Heart right ventricle (tissue), 16 donors: ENCODE measurements around the gene HSPA12B. TPM values are rescaled to one million over a fixed set of nuclear protein-coding genes. Genes with fewer than 3 reads are reported as not detected.
A peak's percentile ranks its signal among the peaks of the same experiment; 100 is the strongest.

Experiments used
- ATAC-seq, 8 donors: fragments of 200-7000 bp; cut with Tn5 transposase; one replicate each; pipeline ENCODE4 v1.9.1; 2020; ENCODE audit warnings: mild to moderate bottlenecking in 8 of 8, moderate library complexity in 8 of 8, moderate number of reproducible peaks in 1 of 8
- DNase-seq, 2 donors: peaks; one replicate each; pipeline ENCODE4 v3.0.0-alpha.2; 2020
- H3K27ac ChIP-seq, 10 donors: fragments of 200-600 bp; sonication (generic) in 2 of 10; one replicate each; pipeline versions ENCODE4 v1.5.0 to v1.8.0; 2020 to 2022; ENCODE audit warnings: mild to moderate bottlenecking in 3 of 10
- H3K27me3 ChIP-seq, 7 donors: fragments of 200-600 bp; one replicate each; pipeline ENCODE4 v1.8.0; 2021 to 2022; ENCODE audit warnings: mild to moderate bottlenecking in 2 of 7
- H3K36me3 ChIP-seq, 9 donors: fragments of 200-600 bp; sonication (generic) in 1 of 9; one replicate each; pipeline versions ENCODE4 v1.5.0 to v1.8.0; 2020 to 2022; ENCODE audit warnings: mild to moderate bottlenecking in 2 of 9
- H3K4me1 ChIP-seq, 9 donors: fragments of 200-600 bp; sonication (generic) in 1 of 9; one replicate each; pipeline versions ENCODE4 v1.5.0 to v1.8.0; 2020 to 2022; ENCODE audit warnings: mild to moderate bottlenecking in 4 of 9
- H3K4me3 ChIP-seq, 10 donors: fragments of 200-600 bp; sonication (generic) in 2 of 10; one replicate each; pipeline versions ENCODE4 v1.5.0 to v1.8.0; 2020 to 2022; ENCODE audit warnings: mild to moderate bottlenecking in 7 of 10, moderate library complexity in 2 of 10
- H3K9me3 ChIP-seq, 11 donors: fragments of 200-600 bp in 10 of 11; sonication (generic) in 2 of 11; one replicate each; pipeline versions ENCODE4 v1.5.0 to v1.8.0; 2013 to 2022; ENCODE audit warnings: mild to moderate bottlenecking in 2 of 11, control low read depth in 1 of 11, moderate library complexity in 1 of 11
- CTCF ChIP-seq, 9 donors: fragments of 200-600 bp; sonication (generic) in 2 of 9; IDR thresholded peaks; one replicate each; pipeline versions ENCODE4 v1.5.0 to v1.8.0; 2021 to 2022; ENCODE audit warnings: antibody characterized with exemption in 9 of 9, mild to moderate bottlenecking in 5 of 9, moderate library complexity in 1 of 9
- WGBS, 2 donors: extraction: QIAGEN DNeasy Blood & Tissue Kit; methylation state at CpG; one replicate each; pipeline ENCODE4 v1.1.7; 2013; ENCODE audit warnings: inconsistent platforms in 1 of 2; 5-methylcytosine and 5-hydroxymethylcytosine counted together
- intact Hi-C, 10 donors: fragments of 100-400 bp; cut with DNase I; formaldehyde crosslinking; loops; one replicate each; pipeline versions ENCODE4 v1.11.1 to v1.14.2; 2022
- polyA plus RNA-seq, 2 donors: library from polyadenylated mRNA; stranded (reverse); fragments of 200-250 nt; gene quantifications; one replicate each; pipeline ENCODE4 v1.2.3, GENCODE V29; 2013
- total RNA-seq, 10 donors: library from RNA; stranded (reverse); fragmentation: NEBNext Ultra II Directional in 3 of 10; extraction: Animal tissue kit (Norgen Biotek cat#: 25700) in 3 of 10; gene quantifications; one replicate each; pipeline versions ENCODE4 v1.2.1 to v1.2.4, GENCODE V29; 2021 to 2023
- donor health status: Arrhythmogenic right ventricular cardiomyopathy.
- donor health status: ischemic (EF 13 %, LVEDD 7.1; RV severe dilation, severe dysfunction).
- donor health status: healthy with polysubstance abuse.
- donor health status: DM: no; HTN: yes; CAD: no.
- donor health status: DM: no; HTN: no; CAD: no.
- donor health status: ischemic (EF 25% LVEDD 6.9; RV normal size, moderate dysfunction).
- donor health status: ischemic (EF 25% LVEDD 5.7; RV mildly dilated, moderate dysfunction).
- donor health status: healthy.
- donor health status: DM: yes; HTN: yes; CAD: no.
- donor health status: Ischemic cardiomyopathy.
- donor health status: ischemic (EF 35%, LVEDD 5.7; RV mildly dilated, moderate dysfunction).
- donor health status: nonischemic (EF 11% LVEDD 7.7; RV severe dilation, severe dysfunction).
- donor health status: DM: yes; HTN: yes; CAD: no.
- donor health status: PGD.
- donor health status: ischemic (EF 29% LVEDD 5.4; RV normal size, mild dysfunction).
- donor health status: nonischemic (EF 23%, LVEDD 6.1; RV moderate dilation, normal function).

HSPA12B gene
- total and polyA plus RNA-seq, 12 donors = 8.4 to 26.5 (median 13.0) TPM

GRCh38 chr20:3686867-3687321, 45.6 kb upstream of the HSPA12B start:
- Histone ChIP-seq H3K9me3 (no peaks in the 10 kb centered on the region), H3K4me3 (no peak overlapping the region), H3K36me3 (peaks cover 0 to 22% (median 0%) of the 10 kb centered on the region in 9 donors), H3K27ac (peak overlapping the region in 9 of 10 donors; percentile 26 to 76 (median 55)), H3K4me1 (peaks cover 6 to 22% (median 16%) of the 10 kb centered on the region in 9 donors), H3K27me3 (peaks cover 0 to 22% (median 10%) of the 10 kb centered on the region in 7 donors)
- TF ChIP-seq CTCF (IDR thresholded peaks at IDR 0.05) = peak in 1 of 9 donors; percentile 17
- DNase-seq (peak; percentile 73 to 86), ATAC-seq (peak; percentile 78 to 92 (median 90))
- WGBS, 2 donors = 23 to 24% methylated on average over 9 of the region's 9 CpGs
- intact Hi-C loops = loop anchor here in 1 of 10 donors (10.0 kb wide), 1 partner anchor 168 kb away; no protein-coding TSS in a partner anchor

GRCh38 chr20:3687655-3688054, 44.8 kb upstream of the HSPA12B start:
- intact Hi-C loops = loop anchor here in 1 of 10 donors (10.0 kb wide), 1 partner anchor 167 kb away; no protein-coding TSS in a partner anchor

GRCh38 chr20:3689978-3690377, 42.5 kb upstream of the HSPA12B start:
- H3K9me3 ChIP-seq = no peaks in the 10 kb centered on the region
- no peak for TF ChIP-seq CTCF (IDR thresholded peaks at IDR 0.05)
- no peak overlapping the region for H3K4me3 ChIP-seq
- ATAC-seq (no peak), DNase-seq (no peak)
- intact Hi-C loops = loop anchor here in 1 of 10 donors (10.0 kb wide), 1 partner anchor 165 kb away; no protein-coding TSS in a partner anchor
- no peak overlapping the region for H3K27ac ChIP-seq
- peaks cover 6 to 15% (median 13%) of the 10 kb centered on the region in 9 donors for H3K4me1 ChIP-seq
- peaks cover 0 to 37% (median 0%) of the 10 kb centered on the region in 9 donors for H3K36me3 ChIP-seq
- no peaks in the 10 kb centered on the region for H3K27me3 ChIP-seq
- 91% methylated on average over 11 of the region's 11 CpGs for WGBS, 2 donors

More at GRCh38 chr20:3687655-3688054, 44.8 kb upstream of the HSPA12B start:
- WGBS, 2 donors = 57 to 74% methylated on average over 2 of the region's 2 CpGs
- Histone ChIP-seq H3K36me3 (peaks cover 0 to 26% (median 0%) of the 10 kb centered on the region in 9 donors), H3K27me3 (peaks cover 0 to 15% (median 2%) of the 10 kb centered on the region in 7 donors), H3K4me1 (peaks cover 6 to 15% (median 13%) of the 10 kb centered on the region in 9 donors), H3K27ac (peak overlapping the region in 6 of 10 donors; percentile 28 to 76 (median 56)), H3K4me3 (no peak overlapping the region), H3K9me3 (no peaks in the 10 kb centered on the region)
- DNase-seq = peak in 1 of 2 donors; percentile 33
- TF ChIP-seq CTCF (IDR thresholded peaks at IDR 0.05) = no peak
- peak; percentile 59 to 87 (median 74) for ATAC-seq

- Histone ChIP-seq H3K27ac (no peak overlapping the region), H3K4me3 (no peak overlapping the region), H3K36me3 (peaks cover 0 to 37% (median 0%) of the 10 kb centered on the region in 9 donors), H3K9me3 (no peaks in the 10 kb centered on the region), H3K4me1 (peaks cover 6 to 15% (median 13%) of the 10 kb centered on the region in 9 donors), H3K27me3 (no peaks in the 10 kb centered on the region)
- 94 to 97% methylated on average over 3 of the region's 3 CpGs for WGBS, 2 donors
- DNase-seq = no peak
- no peak for TF ChIP-seq CTCF (IDR thresholded peaks at IDR 0.05)
- ATAC-seq = no peak
- intact Hi-C loops = no loop called here
Measured at GRCh38 chr20:3690413-3690812, 42.1 kb upstream of the HSPA12B start.
